Globus pallidus (tissue), 1 donor: ENCODE results near the gene ABCA7.

ENCODE experiments used
- DNase-seq: peaks from one replicate; pipeline ENCODE4 v3.0.0-alpha.2; 2015; ENCODE audit warnings: low spot score

ABCA7 gene

DNA sequence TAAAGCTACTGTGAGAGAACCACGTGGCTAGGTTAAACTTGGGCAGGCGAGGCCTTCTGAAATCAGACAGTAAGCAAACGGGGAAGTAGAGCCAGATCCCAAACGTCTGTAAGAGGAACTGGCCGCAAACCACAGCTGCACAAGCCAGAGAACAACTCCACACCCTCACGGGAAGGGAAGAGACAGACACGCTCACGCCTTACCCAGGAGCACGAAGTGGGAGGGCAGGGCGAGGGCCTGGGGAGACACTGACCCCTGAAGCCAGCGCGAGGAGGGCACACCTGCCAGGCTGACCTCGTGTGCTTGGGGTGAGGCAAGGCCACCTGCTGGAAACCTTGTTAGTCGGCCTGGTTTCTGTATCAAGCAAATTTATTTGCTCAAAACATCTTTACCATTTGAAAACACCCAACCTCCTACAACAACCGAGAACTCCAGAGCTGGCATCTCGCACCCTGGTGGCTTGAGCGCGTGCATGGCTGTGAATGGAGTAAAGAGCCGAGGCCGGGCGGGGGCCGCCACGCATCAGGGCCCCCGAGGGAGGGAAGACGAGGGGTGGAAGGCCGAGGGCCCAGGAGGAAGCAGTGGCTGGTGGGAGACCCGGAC is 48.0 kb downstream of the ABCA7 start:
- DNase-seq = peak; percentile 62

- no peak for DNase-seq
Measured at GRCh38 chr19:1088416-1089010, 48.6 kb downstream of the ABCA7 start.

DNA sequence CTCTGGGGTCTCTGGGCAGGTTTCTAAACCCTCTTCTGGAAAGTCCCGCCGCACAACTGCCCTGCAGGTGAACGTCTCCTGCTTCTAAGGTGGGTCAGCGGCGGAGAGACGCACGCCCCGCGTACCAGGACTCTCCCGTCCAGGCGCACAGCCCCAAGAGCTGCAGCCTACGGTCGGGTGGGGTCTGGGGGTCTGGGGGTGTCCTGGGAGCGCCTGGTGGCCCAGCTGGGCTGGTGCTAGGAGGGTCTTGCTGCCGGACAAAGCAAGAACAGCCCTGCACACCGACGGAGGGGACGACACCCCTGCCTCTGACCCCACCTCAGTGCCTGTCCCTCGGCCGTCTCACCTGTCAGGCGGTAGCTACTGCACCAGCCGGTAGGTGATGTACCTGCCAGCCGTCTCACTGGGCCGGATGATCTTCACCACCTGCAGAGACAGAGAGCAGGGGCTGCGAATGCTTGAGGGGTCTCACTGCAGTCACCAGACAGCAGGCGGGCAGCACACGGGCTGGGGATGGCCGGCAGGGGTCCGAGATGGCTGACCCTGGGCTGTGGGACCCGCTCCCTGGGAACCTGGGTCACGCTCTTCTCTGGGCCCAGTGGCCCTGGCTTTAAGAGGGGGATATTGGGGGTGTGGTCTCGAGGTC is 49.3 kb downstream of the ABCA7 start:
- no peak for DNase-seq

GRCh38 chr19:1089891-1090290 is 50.0 kb downstream of the ABCA7 start:
- no peak for DNase-seq

GRCh38 chr19:1090731-1091543 is 51.0 kb downstream of the ABCA7 start:
- no peak for DNase-seq

- DNase-seq = no peak
Measured at GRCh38 chr19:1091544-1092175, 51.8 kb downstream of the ABCA7 start.

- no peak for DNase-seq
Measured at GRCh38 chr19:1093330-1093729, 53.4 kb downstream of the ABCA7 start.

DNA sequence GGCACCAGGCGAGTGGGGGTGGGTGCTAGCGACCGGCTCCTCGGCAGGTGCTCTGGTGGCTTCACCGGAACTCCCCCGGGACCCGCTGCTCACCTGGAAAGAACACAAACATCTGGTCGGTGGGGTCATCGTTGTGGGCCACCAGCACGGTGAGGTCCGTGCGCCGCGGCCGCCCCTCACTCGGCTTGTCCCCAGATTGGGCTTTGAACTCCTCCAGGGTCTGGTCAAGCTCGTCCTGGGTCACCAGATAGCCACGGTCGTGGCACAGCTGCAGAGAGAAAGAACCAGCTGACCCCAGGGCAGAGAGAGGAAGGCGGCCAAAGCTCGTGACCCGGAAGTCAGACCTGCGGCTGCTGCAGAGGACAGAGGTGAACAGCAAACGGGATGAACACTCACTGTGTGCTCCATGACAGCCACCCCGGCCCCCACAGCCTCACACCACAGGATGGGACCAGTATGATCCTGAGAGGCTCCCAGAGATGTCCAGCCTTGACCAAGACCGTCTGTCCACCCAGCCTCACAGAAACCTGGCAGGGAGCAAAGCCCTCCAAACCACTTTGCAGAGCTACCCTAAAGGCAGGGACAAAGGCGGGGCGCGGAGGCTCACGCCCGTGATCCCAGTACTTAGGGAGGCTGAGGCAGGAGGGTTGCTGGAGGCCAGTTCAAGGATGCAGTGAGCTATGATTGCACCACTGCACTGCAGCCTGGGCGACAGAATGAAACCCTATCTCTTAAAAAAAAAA is 54.1 kb downstream of the ABCA7 start:
- no peak for DNase-seq

DNA sequence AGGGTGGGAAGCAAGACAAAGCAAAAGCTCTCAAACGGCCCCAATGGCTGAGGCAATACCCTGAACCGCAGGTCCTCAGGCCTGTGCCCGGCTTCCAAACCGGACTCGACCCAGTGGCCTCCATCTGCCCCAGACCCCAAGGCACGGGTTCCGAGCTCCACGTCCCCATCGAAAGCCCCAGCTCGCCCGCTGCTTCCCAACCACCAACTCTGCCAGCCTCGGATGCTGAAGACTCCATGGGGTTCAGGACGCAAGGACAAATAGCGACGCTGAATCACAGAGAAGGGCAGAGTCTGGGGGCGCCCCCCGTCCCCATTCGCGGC is 54.7 kb downstream of the ABCA7 start:
- no peak for DNase-seq

DNA sequence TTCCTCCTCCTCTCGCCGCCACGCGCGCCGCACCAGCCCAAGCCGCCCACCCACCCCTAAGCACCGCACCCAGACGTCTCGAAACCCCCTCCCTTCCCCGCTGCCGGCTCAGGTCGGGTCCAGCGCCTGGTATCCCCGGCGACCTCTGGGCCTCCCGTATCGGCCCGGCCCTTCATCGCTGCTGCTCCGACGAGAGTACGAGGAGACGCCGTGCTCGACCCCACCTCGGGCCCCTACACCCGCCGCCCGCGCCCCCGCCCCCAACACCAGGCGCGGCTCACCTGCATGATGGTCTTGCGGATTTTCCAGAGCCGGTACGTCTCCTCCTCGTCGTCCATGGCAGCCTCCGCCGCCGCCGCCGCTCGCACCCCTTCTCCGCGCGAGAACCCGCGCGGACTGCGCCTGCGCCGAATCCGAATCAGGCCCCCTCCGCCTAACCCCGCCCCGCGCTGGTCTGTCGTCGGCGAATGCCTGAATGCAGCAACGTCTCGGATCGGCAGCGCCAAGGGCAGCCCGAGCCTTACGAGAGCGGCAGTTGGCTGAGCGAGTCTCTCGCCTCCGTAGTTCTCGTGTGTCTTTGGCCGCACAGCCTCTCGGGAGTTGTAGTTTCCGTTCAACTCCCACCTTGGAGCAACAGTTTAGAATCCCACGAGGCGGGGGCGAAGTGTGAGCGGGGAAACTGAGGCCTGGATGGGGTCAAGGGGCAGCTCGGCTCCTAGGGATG is 55.2 kb downstream of the ABCA7 start, which contains the start of gene POLR2E:
Gene POLR2E, minus strand, starts transcription at position 398 of the 724 bp plus-strand sequence. Its CDS starts 60 bp downstream, at position 338.
- peak; percentile 98 for DNase-seq

DNA sequence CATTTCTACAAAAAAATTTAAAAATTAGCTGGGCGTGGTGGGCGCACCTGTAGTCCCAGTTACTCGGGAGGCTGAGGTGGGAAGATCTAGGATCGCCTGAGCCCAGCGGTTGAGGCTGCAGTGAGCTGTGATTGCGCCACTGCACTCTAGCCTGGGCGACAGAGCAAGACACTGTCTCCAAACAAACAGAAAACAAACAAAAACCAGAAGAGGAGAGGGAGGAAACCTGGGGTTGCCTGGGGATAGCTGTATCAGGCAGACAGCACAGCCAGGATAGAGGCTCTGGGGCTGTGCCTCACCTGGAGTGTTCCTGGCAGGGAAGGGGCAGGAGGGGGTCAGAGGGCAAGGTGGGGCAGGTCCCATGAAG is 57.9 kb downstream of the ABCA7 start:
- DNase-seq = no peak

- no peak for DNase-seq
Measured at GRCh38 chr19:1098177-1099051, 58.5 kb downstream of the ABCA7 start.

- DNase-seq = peak; percentile 30
Measured at GRCh38 chr19:1101337-1101698, 61.4 kb downstream of the ABCA7 start.

- DNase-seq = no peak
Measured at GRCh38 chr19:1102407-1103131, 62.7 kb downstream of the ABCA7 start.

DNA sequence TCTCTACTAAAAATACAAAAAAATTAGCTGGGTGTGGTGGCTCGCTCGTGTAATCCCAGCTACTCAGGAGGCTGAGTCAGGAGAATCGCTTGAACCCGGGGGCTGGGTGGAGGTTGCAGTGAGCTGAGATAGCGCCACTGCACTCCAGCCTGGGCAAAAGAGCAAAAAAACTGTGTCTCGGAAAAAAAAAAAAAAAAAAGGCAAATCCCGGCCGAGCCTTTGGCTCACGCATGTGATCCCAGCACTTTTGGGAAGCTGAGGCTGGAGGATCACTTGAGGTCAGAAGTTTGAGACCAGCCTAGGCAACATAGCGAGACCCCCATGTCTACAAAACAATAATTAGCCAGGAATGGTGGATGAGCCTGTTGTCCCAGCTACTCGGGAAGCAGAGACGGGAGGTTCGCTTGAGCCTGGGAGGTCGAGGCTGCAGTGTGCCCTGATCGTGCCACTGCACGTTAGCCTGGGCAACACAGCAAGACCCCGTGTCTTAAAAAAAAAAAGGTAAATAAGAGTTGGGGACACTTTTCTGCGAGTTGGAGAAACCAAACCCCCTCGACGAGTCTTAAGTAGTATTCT is 63.3 kb downstream of the ABCA7 start:
- no peak for DNase-seq

- DNase-seq = peak; percentile 99
Measured at GRCh38 chr19:1103708-1104310, 63.9 kb downstream of the ABCA7 start, which contains the start of gene GPX4. Gene GPX4 (plus strand): TSS chr19:1103994. CDS start chr19:1104044, 50 bp downstream.

DNA sequence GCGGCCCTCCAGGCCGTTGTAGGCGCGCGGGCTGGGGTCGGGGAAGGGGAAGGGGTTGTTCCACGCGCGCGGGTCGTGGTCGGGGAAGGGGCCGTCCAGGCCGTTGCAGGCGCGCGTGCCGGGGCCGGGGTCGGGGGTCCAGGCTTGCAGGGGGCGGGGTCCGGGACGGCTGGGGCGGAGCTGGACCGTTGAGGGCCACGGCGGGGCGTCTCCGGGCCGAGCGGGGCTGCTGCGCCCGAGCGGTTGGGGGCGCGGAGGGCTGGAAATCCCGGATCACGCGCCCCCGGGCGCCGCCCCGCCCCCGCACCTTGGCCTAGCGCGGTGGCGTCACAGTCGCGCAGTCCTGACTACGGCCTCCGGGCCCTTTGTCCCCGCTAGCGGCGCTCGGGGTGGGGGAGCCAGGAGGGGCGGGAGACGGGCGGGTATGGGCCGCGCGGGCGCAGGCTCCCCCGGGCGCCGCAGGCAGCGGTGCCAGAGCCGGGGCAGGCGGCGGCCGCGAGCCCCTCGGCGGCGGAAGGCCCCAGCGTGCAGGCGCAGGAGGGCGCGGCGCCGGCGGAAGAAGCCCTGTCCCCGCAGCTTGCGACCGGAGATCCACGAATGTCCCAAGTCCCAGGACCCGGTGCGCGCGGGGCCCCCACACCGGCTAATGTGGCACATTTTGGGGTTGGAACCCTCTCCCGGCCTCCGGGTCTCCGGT is 64.6 kb downstream of the ABCA7 start:
- peak; percentile 75 for DNase-seq
